Measurements from ENCODE around the gene MYCL.
A peak's percentile ranks its signal among the peaks of the same experiment; 100 is the strongest.

MYCL gene

GRCh38 chr1:39845569-39846566 is 55.8 kb downstream of the MYCL start:
- peaks cover 15 to 16% of the 10 kb centered on the region in 2 donors for H3K4me1 ChIP-seq (ENCODE audit: control insufficient read depth in 1 of 2, insufficient read depth in 2 of 2, low read length in 2 of 2)
- H3K9me3 ChIP-seq (ENCODE audit: control insufficient read depth in 1 of 2, low read length in 2 of 2): no peaks in the 10 kb centered on the region
- H3K27ac ChIP-seq (ENCODE audit: low read length): peak overlapping the region; percentile 3
- H3K4me3 ChIP-seq (ENCODE audit: low read depth in 1 of 2, low read length in 2 of 2): no peak overlapping the region
- peaks cover 34 to 42% of the 10 kb centered on the region in 2 donors for H3K36me3 ChIP-seq (ENCODE audit: control insufficient read depth in 1 of 2, insufficient read depth in 2 of 2, low read length in 2 of 2)
- no peaks in the 10 kb centered on the region for H3K27me3 ChIP-seq (ENCODE audit: low read depth, low read length)

Measured in muscle layer of duodenum (tissue), 2 donors.